NCI-H1048 (cell line): ENCODE results near the gene HDAC10.

Experiments
- DNase-seq: peaks from one replicate; lab custom pipeline; 2025; lab: John Stamatoyannopoulos, UW

Gene HDAC10

GRCh38 chr22:50269573-50269969 is 18.5 kb upstream of the HDAC10 start:
- DNase-seq, result no peak

- no peak for DNase-seq
Observed at GRCh38 chr22:50268655-50269113, 17.6 kb upstream of the HDAC10 start.

- DNase-seq, result no peak
Observed at GRCh38 chr22:50267591-50268390, 16.7 kb upstream of the HDAC10 start.

GRCh38 chr22:50266994-50267393 is 15.9 kb upstream of the HDAC10 start:
- DNase-seq, result no peak

GRCh38 chr22:50264946-50265669 is 14.0 kb upstream of the HDAC10 start:
- no peak for DNase-seq

GRCh38 chr22:50264104-50264745 is 13.2 kb upstream of the HDAC10 start:
- no peak for DNase-seq

- no peak for DNase-seq
Observed at GRCh38 chr22:50262973-50263617, 12.0 kb upstream of the HDAC10 start.

GRCh38 chr22:50262460-50262911 is 11.4 kb upstream of the HDAC10 start:
- DNase-seq, result no peak

- DNase-seq, result no peak
Observed at GRCh38 chr22:50261615-50262459, 10.8 kb upstream of the HDAC10 start, which contains the start of gene MAPK12. TSS of gene MAPK12 (minus strand) at chr22:50261683. CDS start at chr22:50261509, 174 bp downstream.

- no peak for DNase-seq
Observed at GRCh38 chr22:50260801-50261614, 9.9 kb upstream of the HDAC10 start.

- no peak for DNase-seq
Observed at GRCh38 chr22:50260434-50260800, 9.4 kb upstream of the HDAC10 start.

GRCh38 chr22:50259302-50259701 is 8.2 kb upstream of the HDAC10 start:
- no peak for DNase-seq

- DNase-seq, result no peak
Observed at GRCh38 chr22:50258361-50259292, 7.6 kb upstream of the HDAC10 start.

- no peak for DNase-seq
Observed at GRCh38 chr22:50257451-50258360, 6.6 kb upstream of the HDAC10 start.

- no peak for DNase-seq
Observed at GRCh38 chr22:50257041-50257440, 6.0 kb upstream of the HDAC10 start.

GRCh38 chr22:50256258-50256862 is 5.3 kb upstream of the HDAC10 start:
- DNase-seq, result no peak

GRCh38 chr22:50255607-50256006 is 4.5 kb upstream of the HDAC10 start:
- DNase-seq, result no peak

GRCh38 chr22:50255099-50255498 is 4.0 kb upstream of the HDAC10 start:
- DNase-seq, result no peak
